NOMO-1 treated with DMSO at 0.1 percent for 48 hours (cell line): ENCODE measurements around the gene SLN.

Source experiments
- DNase-seq: peaks from one replicate; lab custom pipeline; 2025; ENCODE audit not compliant: unreplicated experiment; lab: John Stamatoyannopoulos, UW

Gene SLN

DNA sequence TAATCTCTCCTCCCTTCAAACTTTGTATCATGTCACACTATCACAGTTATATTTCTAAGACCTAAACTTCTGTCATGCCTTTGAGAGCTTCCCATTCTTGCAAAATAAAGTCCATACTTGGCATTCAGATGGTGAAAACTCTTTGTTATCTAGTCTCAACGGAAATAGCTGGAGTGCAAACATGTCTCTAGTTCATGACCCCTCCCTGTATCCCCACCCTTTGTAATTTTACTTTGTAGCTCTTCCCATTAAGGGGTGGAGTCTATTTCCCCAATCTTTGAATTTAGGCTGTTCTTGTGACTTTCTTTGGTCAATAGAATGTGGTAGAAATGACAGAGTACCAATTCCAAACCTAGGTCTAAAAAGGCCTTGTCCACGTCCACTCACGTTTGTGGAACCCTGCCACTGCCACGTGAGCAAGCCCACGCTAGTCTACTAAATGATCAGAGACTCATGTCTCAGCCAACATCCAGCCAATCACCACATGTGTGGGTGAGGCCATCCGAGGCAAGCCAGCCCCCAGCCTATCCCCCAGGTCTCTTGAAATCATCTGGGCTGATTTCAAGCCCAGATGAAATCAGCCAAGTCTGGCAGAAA lies 23.4 kb downstream of the SLN start:
- no peak for DNase-seq

- DNase-seq = no peak
Measured at GRCh38 chr11:107683807-107684206, 28.0 kb downstream of the SLN start.

GRCh38 chr11:107683061-107683460 lies 28.8 kb downstream of the SLN start:
- peak; percentile 75 for DNase-seq

- DNase-seq = peak; percentile 59
Measured at GRCh38 chr11:107682572-107682971, 29.3 kb downstream of the SLN start.

DNA sequence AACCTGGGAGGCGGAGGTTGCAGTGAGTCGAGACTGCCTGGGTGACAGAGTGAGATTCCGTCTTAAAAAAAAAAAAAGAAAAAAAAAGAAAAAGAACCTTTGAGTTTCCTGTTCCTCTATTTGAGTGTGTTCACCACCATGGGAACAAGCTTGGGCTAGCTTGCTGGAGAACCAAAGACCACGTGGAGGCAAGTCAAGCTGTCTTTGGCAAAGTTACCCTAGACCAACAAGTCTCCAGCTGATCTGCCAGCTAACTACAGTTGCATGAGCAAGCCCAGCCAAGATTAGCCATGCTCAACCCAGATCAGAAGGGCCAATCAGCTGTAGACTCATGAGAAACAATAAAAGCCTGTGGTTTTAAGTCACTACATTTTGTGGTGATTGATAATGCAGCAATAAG lies 29.7 kb downstream of the SLN start:
- DNase-seq = peak; percentile 59

DNA sequence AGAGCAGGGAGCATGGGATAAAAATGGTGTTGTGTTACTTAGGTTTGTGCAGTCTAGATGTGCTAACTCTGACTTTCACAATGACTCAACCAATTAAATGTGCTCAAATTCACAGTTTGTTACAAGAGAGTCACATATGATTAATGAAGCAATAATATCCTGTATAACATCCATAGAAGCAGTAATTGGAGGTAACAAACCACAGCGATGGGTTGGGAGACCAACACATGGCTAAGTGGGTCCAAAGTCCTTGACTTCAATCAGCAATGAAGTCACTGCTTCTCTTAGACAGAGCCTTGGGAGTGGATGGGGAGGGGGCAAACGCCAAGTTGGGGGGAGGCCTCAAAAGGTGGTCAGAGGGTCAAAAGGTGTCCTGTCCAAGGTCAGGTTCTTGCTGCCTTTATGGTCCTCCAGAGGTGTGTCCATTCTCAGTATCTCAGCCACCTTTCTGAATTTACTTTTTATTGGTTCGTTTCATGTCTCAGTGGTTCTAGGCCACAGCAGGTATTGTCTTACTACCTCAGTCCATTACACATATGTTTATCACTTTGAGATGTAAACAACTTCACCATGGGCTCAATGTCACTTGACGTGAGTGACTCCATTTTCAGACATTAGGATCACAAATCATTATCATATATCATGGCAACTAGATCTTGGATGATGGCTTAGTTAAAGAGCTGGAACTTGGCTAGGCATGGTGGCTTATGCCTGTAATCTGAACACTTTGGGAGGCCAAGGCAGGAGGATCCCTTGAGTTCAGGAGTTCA lies 32.4 kb downstream of the SLN start:
- DNase-seq = no peak

DNA sequence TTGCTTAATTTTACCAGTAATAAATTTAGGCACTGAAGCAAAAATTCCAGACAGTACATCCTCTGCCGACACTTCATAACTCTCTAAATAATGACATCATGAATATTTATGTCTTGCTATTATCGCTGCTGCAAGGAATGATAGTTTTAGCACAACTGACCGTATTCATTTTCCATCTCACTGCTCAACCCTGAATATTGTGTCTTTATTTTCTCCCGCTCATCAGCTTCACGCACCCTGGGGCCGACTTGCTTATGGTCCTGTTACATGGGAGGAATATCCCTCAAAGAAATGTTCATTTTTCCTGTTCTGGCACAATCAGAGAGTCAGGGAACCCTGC lies 33.3 kb downstream of the SLN start:
- DNase-seq = no peak

GRCh38 chr11:107677924-107678631 lies 33.8 kb downstream of the SLN start:
- no peak for DNase-seq

DNA sequence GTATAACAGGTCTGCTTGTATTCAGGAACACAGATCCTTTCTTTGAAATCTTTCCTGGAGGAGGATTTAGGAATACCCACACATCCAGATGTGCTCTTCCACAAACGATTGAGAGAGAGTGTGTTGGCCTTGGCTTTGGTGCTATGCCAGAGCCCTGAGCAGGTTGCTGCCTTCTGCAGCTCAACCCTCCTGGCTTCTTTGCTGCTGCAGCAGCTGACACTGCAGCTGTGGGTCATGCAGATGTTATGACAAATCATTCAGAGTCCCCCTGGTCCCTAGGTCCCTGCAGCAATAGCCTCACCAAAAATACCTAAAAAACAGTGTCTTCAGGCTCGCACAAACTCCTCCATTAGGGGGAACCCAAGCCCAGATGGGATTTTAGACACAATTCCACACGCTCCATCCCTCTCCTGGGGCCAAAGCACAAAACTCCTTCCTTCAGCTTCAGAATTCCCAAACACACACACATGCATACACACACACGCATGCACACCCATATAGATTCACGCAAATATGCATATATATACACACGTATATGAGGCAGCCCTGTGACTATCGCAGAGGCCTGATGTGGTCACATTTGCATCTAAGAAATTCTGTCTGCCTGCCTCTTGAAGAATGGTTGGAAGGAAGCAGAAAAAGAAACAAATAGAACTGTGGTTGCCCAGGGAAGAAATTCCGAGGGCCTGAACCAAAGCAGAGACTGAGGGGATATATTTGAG lies 35.4 kb downstream of the SLN start:
- no peak for DNase-seq

GRCh38 chr11:107675902-107676301 lies 36.0 kb downstream of the SLN start:
- DNase-seq = no peak

DNA sequence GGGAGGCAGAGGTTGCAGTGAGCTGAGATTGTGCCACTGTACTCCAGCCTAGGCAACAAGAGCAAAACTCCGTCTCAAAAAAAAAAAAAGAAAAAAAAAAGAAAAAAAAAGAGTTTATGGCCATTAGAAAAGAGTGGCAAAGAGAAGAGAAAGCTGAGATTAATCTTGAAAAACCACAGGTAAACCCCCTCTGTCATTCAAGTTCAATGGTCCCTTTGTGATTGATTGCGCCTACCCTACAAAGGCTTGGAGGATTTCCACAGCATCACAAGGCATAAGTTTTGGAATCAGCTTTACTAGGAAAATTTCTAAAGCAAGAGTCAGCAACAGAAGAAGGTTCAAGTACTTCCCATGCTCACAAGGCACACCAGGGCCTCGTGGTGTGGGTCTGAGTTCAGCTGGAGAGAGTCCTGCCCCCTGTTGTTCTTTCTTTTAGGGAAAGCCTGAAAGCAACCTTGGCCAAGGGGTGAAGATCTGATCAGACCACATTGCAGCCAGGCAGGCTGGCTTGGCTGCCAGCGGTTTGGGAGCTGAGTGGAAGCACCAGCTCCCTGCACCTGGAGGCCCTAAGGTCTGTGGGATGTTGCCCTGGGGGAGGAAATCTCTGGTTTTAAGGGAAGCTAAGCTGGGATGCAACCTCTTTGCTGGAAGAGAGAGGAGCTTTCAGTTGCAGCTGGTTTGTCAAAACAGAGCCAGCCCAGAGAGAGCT lies 41.8 kb downstream of the SLN start:
- no peak for DNase-seq

- DNase-seq = no peak
Measured at GRCh38 chr11:107669191-107669740, 42.6 kb downstream of the SLN start.

GRCh38 chr11:107666911-107667613 lies 44.8 kb downstream of the SLN start:
- no peak for DNase-seq

DNA sequence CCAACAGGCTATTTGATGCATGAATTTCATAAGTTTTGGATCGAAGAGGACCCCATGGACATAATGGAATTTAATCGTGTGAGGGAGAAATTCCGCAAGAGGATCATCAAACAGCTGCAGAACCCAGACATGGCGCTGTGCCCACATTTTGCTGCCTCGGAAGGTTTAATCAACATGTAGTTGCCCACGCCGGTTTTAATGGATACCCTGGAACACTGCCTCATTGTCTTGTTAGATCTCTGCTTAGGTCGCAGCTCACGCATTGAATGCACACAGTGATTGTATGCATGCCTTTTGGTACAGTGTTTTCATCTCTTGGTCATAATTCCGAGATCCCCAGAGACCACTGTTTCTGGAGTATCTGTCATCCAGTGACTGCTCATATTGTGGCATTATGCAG lies 46.8 kb downstream of the SLN start:
- DNase-seq = no peak

GRCh38 chr11:107661656-107662055 lies 50.2 kb downstream of the SLN start:
- no peak for DNase-seq

DNA sequence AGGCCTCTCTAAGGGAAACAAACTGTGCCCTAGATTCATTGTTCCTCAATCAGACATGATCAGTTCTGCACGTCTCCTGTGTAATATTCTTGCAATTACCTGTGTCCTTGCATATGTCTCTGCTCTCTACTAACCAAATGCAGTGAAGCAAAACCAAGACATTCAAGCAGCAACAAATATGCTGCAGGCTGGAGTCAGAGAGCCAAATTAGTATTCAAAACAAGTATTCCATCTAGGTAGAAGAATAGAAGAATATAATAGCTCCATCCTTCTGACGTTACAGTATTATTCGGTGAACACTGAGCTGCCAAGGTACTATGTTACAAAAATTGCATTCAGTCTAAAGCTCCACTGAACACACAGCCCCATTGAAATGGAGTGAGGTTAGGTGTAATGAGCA lies 51.8 kb downstream of the SLN start:
- no peak for DNase-seq

GRCh38 chr11:107659310-107659709 lies 52.5 kb downstream of the SLN start:
- DNase-seq = no peak
